NK-92 (cell line): ENCODE measurements around the gene COX4I2.

Source experiments
- DNase-seq: peaks from one replicate; lab custom pipeline; 2025; ENCODE audit not compliant: unreplicated experiment; lab: John Stamatoyannopoulos, UW

COX4I2 gene

DNA sequence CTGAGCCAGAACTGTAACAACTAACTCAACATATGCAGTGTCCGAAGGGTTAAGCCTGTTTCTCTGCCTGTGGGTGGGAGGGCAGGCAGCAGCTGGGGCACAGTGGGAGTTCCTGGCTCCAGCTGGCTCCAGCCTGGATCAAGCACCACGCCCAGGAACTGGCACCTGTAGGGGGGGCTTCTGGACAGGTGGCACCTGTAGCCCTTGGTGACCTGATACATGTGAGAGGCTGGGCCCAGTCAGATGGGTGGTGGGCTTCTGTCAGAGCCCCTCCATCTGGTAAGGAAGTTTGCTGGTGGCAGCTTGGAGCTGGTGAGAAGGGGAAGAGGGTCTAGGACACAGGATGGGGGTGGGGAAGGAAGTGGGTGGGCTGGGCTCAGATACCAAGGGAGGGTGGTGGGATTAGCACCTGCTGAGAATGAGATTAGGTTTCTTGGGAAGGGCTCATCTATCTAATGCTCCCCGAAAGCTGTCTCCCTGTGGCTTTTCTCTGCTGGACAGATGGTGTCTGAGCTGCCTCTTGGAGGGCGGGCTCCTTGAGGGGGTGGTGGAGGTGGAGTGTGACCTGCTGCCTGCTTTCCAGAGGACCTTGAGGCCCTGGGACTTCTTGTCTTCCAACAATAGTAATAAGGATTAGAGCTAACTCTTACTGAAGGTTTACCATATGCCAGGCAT, 56.4 kb downstream of the COX4I2 start:
- no peak for DNase-seq
